CD8-positive, alpha-beta memory T cell (primary cell): ENCODE data around the gene DKK2. TPM values are rescaled to one million over a fixed set of nuclear protein-coding genes. Genes with fewer than 3 reads are reported as not detected.
"Not testable (repeated sequence)": the region's sequence is repeated elsewhere in the genome, so short reads cannot be mapped to it uniquely, and the experiment has no call there.

Source experiments
- CTCF ChIA-PET: fragments of 350-600 bp; sonication (Branson Sonifier 250); formaldehyde crosslinking; loops from one replicate; lab custom pipeline; 2021; ENCODE audit warnings: antibody characterized with exemption; lab: Charles Lee
- POLR2A ChIA-PET: fragments of 350-600 bp; sonication (Branson Sonifier 250); formaldehyde crosslinking; loops from one replicate; lab custom pipeline; 2021; ENCODE audit warnings: antibody characterized with exemption; lab: Charles Lee
- DNase-seq, 5 donors: peaks; one replicate each; pipeline versions ENCODE4 v3.0.0 to v3.0.0-alpha.2; 2020 to 2022; ENCODE audit warnings: mixed read lengths in 1 of 5
- H3K27ac ChIP-seq: one replicate; pipeline ENCODE4 v1.7.0; 2013; ENCODE audit warnings: low read depth, mild to moderate bottlenecking, low read length, moderate library complexity
- H3K27me3 ChIP-seq: 2 replicates; pipeline ENCODE4 v1.7.0; 2013; ENCODE audit warnings: low read length, mild to moderate bottlenecking; ENCODE audit not compliant: insufficient read depth, poor library complexity, severe bottlenecking
- H3K36me3 ChIP-seq: 2 replicates; pipeline ENCODE4 v1.7.0; 2013; ENCODE audit warnings: mild to moderate bottlenecking, low read length, moderate library complexity; ENCODE audit not compliant: insufficient read depth
- H3K4me1 ChIP-seq: 2 replicates; pipeline ENCODE4 v1.7.0; 2013; ENCODE audit warnings: mild to moderate bottlenecking, low read length, moderate library complexity; ENCODE audit not compliant: insufficient read depth
- H3K4me3 ChIP-seq: 2 replicates; pipeline ENCODE4 v1.7.0; 2013; ENCODE audit warnings: mild to moderate bottlenecking, low read length
- H3K9me3 ChIP-seq: 2 replicates; pipeline ENCODE4 v1.7.0; 2013; ENCODE audit warnings: mild to moderate bottlenecking, low read length
- H3K27ac Mint-ChIP-seq, 8 donors: one replicate each; pipeline ENCODE4 v1.8.0; 2020 to 2021; ENCODE audit warnings: mixed read lengths in 8 of 8, mild to moderate bottlenecking in 6 of 8, inconsistent platforms in 3 of 8, moderate library complexity in 3 of 8
- H3K27me3 Mint-ChIP-seq, 2 donors: one replicate each; pipeline ENCODE4 v1.8.0; 2020 to 2021; ENCODE audit warnings: mixed read lengths in 2 of 2, mild to moderate bottlenecking in 1 of 2, moderate library complexity in 1 of 2
- H3K36me3 Mint-ChIP-seq, 3 donors: one replicate each; pipeline ENCODE4 v1.8.0; 2020 to 2021; ENCODE audit warnings: mixed read lengths in 3 of 3, inconsistent platforms in 1 of 3, mild to moderate bottlenecking in 1 of 3
- H3K4me1 Mint-ChIP-seq, 3 donors: one replicate each; pipeline ENCODE4 v1.8.0; 2020 to 2021; ENCODE audit warnings: mixed read lengths in 3 of 3, inconsistent platforms in 1 of 3, mild to moderate bottlenecking in 1 of 3
- H3K4me3 Mint-ChIP-seq, 7 donors: one replicate each; pipeline ENCODE4 v1.8.0; 2020 to 2021; ENCODE audit warnings: mixed read lengths in 7 of 7, mild to moderate bottlenecking in 6 of 7, moderate library complexity in 4 of 7, inconsistent platforms in 2 of 7
- H3K9me3 Mint-ChIP-seq, 5 donors: one replicate each; pipeline ENCODE4 v1.8.0; 2020 to 2022; ENCODE audit warnings: mixed read lengths in 5 of 5, mild to moderate bottlenecking in 3 of 5, moderate library complexity in 2 of 5, inconsistent platforms in 1 of 5
- polyA plus RNA-seq: library from polyadenylated mRNA; unstranded; fragments of 300-500 nt; fragmentation: Illumina TruSeq; gene quantifications from one replicate; pipeline ENCODE4 v1.2.3, GENCODE V29; 2021
- total RNA-seq, 2 experiments: library from RNA; stranded (reverse); gene quantifications; one replicate each; pipeline ENCODE4 v1.2.3, GENCODE V29; 2021

Gene DKK2
- total and polyA plus RNA-seq, 3 experiments from 2014 or later: 0.07 to 0.36 TPM; not detected in 1

- Histone ChIP-seq H3K27me3 (no peaks in the 10 kb centered on the region), H3K9me3 (no peaks in the 10 kb centered on the region), H3K36me3 (no peaks in the 10 kb centered on the region), H3K27ac (no peak overlapping the region), H3K4me1 (no peaks in the 10 kb centered on the region), H3K4me3 (no peak overlapping the region)
- DNase-seq: no peak
- Mint-ChIP-seq H3K4me1 (no peaks in the 10 kb centered on the region), H3K36me3 (no peaks in the 10 kb centered on the region), H3K9me3 (peaks cover 0 to 3% (median 0%) of the 10 kb centered on the region in 5 donors), H3K4me3 (no peak overlapping the region), H3K27me3 (no peaks in the 10 kb centered on the region), H3K27ac (no peak overlapping the region)
- ChIA-PET POLR2A (no interaction called here), CTCF (no interaction called here)
Observed at GRCh38 chr4:106914223-106914622, 121.9 kb downstream of the DKK2 start.

- no peak overlapping the region for H3K27ac ChIP-seq
- DNase-seq: no peak
- Mint-ChIP-seq H3K4me3 (no peak overlapping the region), H3K4me1 (no peaks in the 10 kb centered on the region), H3K27me3 (no peaks in the 10 kb centered on the region), H3K36me3 (no peaks in the 10 kb centered on the region), H3K9me3 (peaks cover 0 to 14% (median 0%) of the 10 kb centered on the region in 5 donors), H3K27ac (no peak overlapping the region)
- no peaks in the 10 kb centered on the region for H3K9me3 ChIP-seq
- no peaks in the 10 kb centered on the region for H3K36me3 ChIP-seq
- H3K27me3 ChIP-seq: no peaks in the 10 kb centered on the region
- POLR2A ChIA-PET: no interaction called here
- H3K4me1 ChIP-seq: no peaks in the 10 kb centered on the region
- CTCF ChIA-PET: no interaction called here
- H3K4me3 ChIP-seq: no peak overlapping the region
Observed at GRCh38 chr4:106909486-106910188, 126.5 kb downstream of the DKK2 start.

DNA sequence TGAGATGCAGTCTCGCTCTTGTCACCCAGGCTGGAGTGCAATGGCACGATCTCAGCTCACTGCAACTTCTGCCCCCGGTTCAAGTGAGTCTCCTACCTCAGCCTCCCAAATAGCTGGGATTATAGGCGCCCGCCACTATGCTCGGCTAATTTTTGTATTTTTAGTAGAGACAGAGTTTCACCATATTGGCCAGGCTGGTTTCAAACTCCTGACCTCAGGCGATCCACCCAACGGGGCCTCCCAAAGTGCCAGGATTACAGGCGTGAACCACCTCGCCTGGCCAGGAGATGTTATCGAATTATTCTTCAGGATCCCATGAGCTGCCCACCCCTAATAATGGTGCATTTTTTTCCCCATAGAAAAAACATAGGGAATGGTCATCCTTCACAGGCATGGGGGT lies 128.1 kb downstream of the DKK2 start:
- peaks cover 0 to 14% (median 0%) of the 10 kb centered on the region in 5 donors for H3K9me3 Mint-ChIP-seq
- POLR2A ChIA-PET, H3K27me3 ChIP-seq, H3K36me3 Mint-ChIP-seq, H3K4me1 ChIP-seq, H3K27ac Mint-ChIP-seq, H3K27ac ChIP-seq, DNase-seq, H3K36me3 ChIP-seq, H3K4me3 Mint-ChIP-seq, H3K9me3 ChIP-seq, CTCF ChIA-PET, H3K4me3 ChIP-seq, H3K27me3 Mint-ChIP-seq, H3K4me1 Mint-ChIP-seq: not testable (repeated sequence)

DNA sequence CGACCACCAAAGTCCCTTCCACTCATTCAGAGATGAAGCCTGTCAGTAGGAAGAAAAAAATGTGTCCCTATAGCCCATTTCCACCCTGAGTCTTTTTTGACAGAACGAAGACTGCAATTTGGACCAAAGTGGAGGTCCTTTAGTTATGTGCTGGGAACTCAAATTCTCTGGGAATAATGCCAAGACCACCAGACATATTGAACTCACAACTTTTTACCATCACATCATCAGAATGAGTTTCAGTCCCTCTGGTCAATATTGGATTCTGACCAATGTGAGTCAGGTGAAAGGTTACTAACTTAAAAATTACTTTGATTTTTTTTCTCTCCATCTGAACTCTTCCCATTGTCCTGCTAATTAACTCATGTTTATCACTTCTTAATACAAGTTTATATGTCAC lies 128.9 kb downstream of the DKK2 start:
- no peaks in the 10 kb centered on the region for H3K36me3 ChIP-seq
- Mint-ChIP-seq H3K9me3 (peaks cover 0 to 14% (median 0%) of the 10 kb centered on the region in 5 donors), H3K4me1 (no peaks in the 10 kb centered on the region), H3K27me3 (no peaks in the 10 kb centered on the region), H3K36me3 (no peaks in the 10 kb centered on the region), H3K4me3 (no peak overlapping the region), H3K27ac (no peak overlapping the region)
- POLR2A ChIA-PET: no interaction called here
- no peak for DNase-seq
- no peak overlapping the region for H3K4me3 ChIP-seq
- no peaks in the 10 kb centered on the region for H3K4me1 ChIP-seq
- H3K9me3 ChIP-seq: no peaks in the 10 kb centered on the region
- CTCF ChIA-PET: no interaction called here
- no peak overlapping the region for H3K27ac ChIP-seq
- no peaks in the 10 kb centered on the region for H3K27me3 ChIP-seq

GRCh38 chr4:106906728-106907127 lies 129.4 kb downstream of the DKK2 start:
- peaks cover 0 to 14% (median 0%) of the 10 kb centered on the region in 5 donors for H3K9me3 Mint-ChIP-seq

GRCh38 chr4:106898621-106899230 lies 137.4 kb downstream of the DKK2 start:
- ChIA-PET CTCF (no interaction called here), POLR2A (no interaction called here)
- no peaks in the 10 kb centered on the region for H3K36me3 ChIP-seq
- H3K36me3 Mint-ChIP-seq: no peaks in the 10 kb centered on the region
- H3K4me3 Mint-ChIP-seq: no peak overlapping the region
- H3K27ac ChIP-seq: no peak overlapping the region
- H3K27ac Mint-ChIP-seq: no peak overlapping the region
- H3K4me1 Mint-ChIP-seq: no peaks in the 10 kb centered on the region
- H3K4me1 ChIP-seq: no peaks in the 10 kb centered on the region
- no peak for DNase-seq
- peaks cover 0 to 5% (median 0%) of the 10 kb centered on the region in 5 donors for H3K9me3 Mint-ChIP-seq
- no peak overlapping the region for H3K4me3 ChIP-seq
- no peaks in the 10 kb centered on the region for H3K27me3 Mint-ChIP-seq
- H3K27me3 ChIP-seq: no peaks in the 10 kb centered on the region
- no peaks in the 10 kb centered on the region for H3K9me3 ChIP-seq

More at GRCh38 chr4:106906728-106907127, 129.4 kb downstream of the DKK2 start:
- ChIA-PET CTCF (no interaction called here), POLR2A (no interaction called here)
- no peaks in the 10 kb centered on the region for H3K4me1 Mint-ChIP-seq
- DNase-seq: no peak
- Histone ChIP-seq H3K4me1 (no peaks in the 10 kb centered on the region), H3K9me3 (no peaks in the 10 kb centered on the region), H3K27ac (no peak overlapping the region), H3K27me3 (no peaks in the 10 kb centered on the region), H3K36me3 (no peaks in the 10 kb centered on the region), H3K4me3 (no peak overlapping the region)
- H3K36me3 Mint-ChIP-seq: no peaks in the 10 kb centered on the region
- H3K27me3 Mint-ChIP-seq: no peaks in the 10 kb centered on the region
- no peak overlapping the region for H3K27ac Mint-ChIP-seq
- H3K4me3 Mint-ChIP-seq: no peak overlapping the region

GRCh38 chr4:106893903-106894302 lies 142.2 kb downstream of the DKK2 start:
- Histone ChIP-seq H3K27me3 (no peaks in the 10 kb centered on the region), H3K36me3 (no peaks in the 10 kb centered on the region), H3K4me3 (no peak overlapping the region), H3K27ac (no peak overlapping the region), H3K9me3 (no peaks in the 10 kb centered on the region), H3K4me1 (no peaks in the 10 kb centered on the region)
- DNase-seq: no peak
- ChIA-PET CTCF (no interaction called here), POLR2A (no interaction called here)
- Mint-ChIP-seq H3K4me3 (no peak overlapping the region), H3K27ac (no peak overlapping the region), H3K36me3 (no peaks in the 10 kb centered on the region), H3K9me3 (peaks cover 0 to 13% (median 0%) of the 10 kb centered on the region in 5 donors), H3K27me3 (no peaks in the 10 kb centered on the region), H3K4me1 (no peaks in the 10 kb centered on the region)

DNA sequence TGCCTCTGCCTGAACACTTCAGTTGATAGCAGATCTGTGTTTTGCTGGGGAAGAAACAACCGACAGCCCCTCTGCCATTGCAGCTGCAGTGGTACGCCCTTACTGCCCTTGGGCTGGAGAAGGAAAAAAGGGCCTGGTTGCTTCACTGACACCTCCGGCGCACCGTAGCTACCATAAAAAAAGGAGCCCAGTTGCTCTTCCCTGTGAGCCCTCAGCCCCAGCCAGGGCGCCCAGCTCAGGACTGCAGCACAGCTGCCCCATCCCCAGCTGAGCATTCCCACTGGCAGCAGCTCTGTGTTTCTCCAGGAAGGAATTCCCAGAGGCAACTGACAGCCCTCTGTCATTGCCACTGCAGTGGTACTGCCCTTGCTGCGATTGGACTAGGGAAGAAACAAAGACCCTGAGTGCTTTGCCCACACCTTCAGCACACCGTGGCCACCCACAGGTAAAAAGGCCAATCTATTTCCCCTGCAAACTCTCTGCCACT lies 142.7 kb downstream of the DKK2 start:
- Mint-ChIP-seq H3K27ac (no peak overlapping the region), H3K4me3 (no peak overlapping the region), H3K4me1 (no peaks in the 10 kb centered on the region), H3K36me3 (no peaks in the 10 kb centered on the region), H3K9me3 (peaks cover 0 to 14% (median 0%) of the 10 kb centered on the region in 5 donors), H3K27me3 (no peaks in the 10 kb centered on the region)
- no peak overlapping the region for H3K4me3 ChIP-seq
- DNase-seq: no peak
- ChIA-PET POLR2A (no interaction called here), CTCF (no interaction called here)
- H3K36me3 ChIP-seq: no peaks in the 10 kb centered on the region
- no peaks in the 10 kb centered on the region for H3K27me3 ChIP-seq
- no peak overlapping the region for H3K27ac ChIP-seq
- H3K4me1 ChIP-seq: no peaks in the 10 kb centered on the region
- H3K9me3 ChIP-seq: no peaks in the 10 kb centered on the region
